ENCODE results near the gene PFKL.

GRCh38 chr21:44330698-44331097, 30.8 kb downstream of the PFKL start:
- TF ChIP-seq EZH2 (IDR thresholded peaks at IDR 0.05) (no peak), POLR2AphosphoS5 (IDR thresholded peaks at IDR 0.05; ENCODE audit: borderline replicate concordance, low read depth, low read length) (no peak), FOXP2 (optimal IDR thresholded peaks at IDR 0.05; ENCODE audit: control extremely low read depth, extremely low read length, insufficient read depth) (no peak)
